ENCODE results near the gene JAM3.

Gene JAM3

GRCh38 chr11:134124660-134125451 lies 56.0 kb downstream of the JAM3 start:
- TF ChIP-seq CTCF (IDR thresholded peaks at IDR 0.05; ENCODE audit: low read length, missing control alignments) = no peak
- H3K4me3 ChIP-seq (replicated peaks; ENCODE audit: low read depth, low read length) = peak overlapping the region; percentile 52
- DNase-seq (ENCODE audit: low read depth) = peak; percentile 66

DNA sequence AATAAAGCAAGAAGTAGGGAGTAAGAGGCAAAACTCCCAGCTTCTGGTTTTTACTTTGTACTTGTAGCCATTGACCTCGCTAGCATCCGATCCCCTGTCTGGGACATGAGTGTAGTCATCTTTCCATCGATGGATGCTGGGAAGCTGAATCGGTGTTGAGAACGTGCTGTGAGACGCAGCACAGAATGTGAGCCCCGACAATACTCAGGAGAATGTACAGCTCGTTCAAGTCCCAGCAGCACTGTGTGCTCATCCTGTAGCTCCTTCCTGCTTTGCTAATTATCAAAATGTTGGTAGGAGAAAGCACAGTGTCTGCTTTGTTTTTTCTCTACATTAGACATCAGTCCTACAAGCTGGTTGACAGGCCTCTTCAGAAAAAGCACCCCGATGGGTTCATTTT lies 56.6 kb downstream of the JAM3 start:
- peak; percentile 34 for DNase-seq (ENCODE audit: low read depth)
- TF ChIP-seq CTCF (IDR thresholded peaks at IDR 0.05; ENCODE audit: low read length, missing control alignments) = no peak
- peak overlapping the region; percentile 52 for H3K4me3 ChIP-seq (replicated peaks; ENCODE audit: low read depth, low read length)

DNA sequence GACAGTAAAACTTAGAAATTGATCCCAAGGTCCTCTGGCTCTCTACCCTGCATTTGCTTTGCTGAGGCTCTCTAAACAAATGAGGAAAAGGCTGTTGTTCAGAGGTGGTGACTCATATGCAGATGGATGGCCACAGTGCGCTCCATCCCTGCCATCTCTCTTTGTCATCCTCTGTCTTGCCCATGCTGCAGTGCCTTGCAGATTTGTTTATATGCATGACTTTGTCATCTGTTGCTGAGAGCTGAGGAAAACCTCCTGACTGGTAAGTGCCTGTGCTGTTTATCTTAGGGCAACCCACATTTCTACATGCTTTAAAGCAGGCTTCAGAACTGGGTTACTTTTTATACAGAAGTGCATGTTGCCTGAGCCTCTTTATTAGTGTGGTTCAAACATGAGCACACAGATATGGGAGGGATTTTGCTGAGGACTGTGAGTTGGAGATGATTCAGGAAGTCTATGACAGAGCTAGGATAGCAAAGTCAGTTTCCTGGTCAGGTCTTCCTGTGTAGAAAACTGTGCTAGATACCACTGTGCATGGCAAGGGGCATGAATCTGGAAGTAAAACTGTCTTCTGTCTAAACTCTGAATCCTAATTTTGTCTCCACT lies 57.4 kb downstream of the JAM3 start:
- DNase-seq (ENCODE audit: low read depth) = peak; percentile 74
- TF ChIP-seq CTCF (IDR thresholded peaks at IDR 0.05; ENCODE audit: low read length, missing control alignments) = no peak
- H3K4me3 ChIP-seq (replicated peaks; ENCODE audit: low read depth, low read length) = no peak overlapping the region

GRCh38 chr11:134131628-134132244 lies 62.9 kb downstream of the JAM3 start:
- no peak for DNase-seq (ENCODE audit: low read depth)
- TF ChIP-seq CTCF (IDR thresholded peaks at IDR 0.05; ENCODE audit: low read length, missing control alignments) = no peak
- H3K4me3 ChIP-seq (replicated peaks; ENCODE audit: low read depth, low read length) = no peak overlapping the region

- no peak for TF ChIP-seq CTCF (IDR thresholded peaks at IDR 0.05; ENCODE audit: low read length, missing control alignments)
- H3K4me3 ChIP-seq (replicated peaks; ENCODE audit: low read depth, low read length) = no peak overlapping the region
- DNase-seq (ENCODE audit: low read depth) = no peak
These were observed 63.9 kb downstream of the JAM3 start for GRCh38 chr11:134132808-134133207.

GRCh38 chr11:134134167-134134566 lies 65.3 kb downstream of the JAM3 start:
- TF ChIP-seq CTCF (IDR thresholded peaks at IDR 0.05; ENCODE audit: low read length, missing control alignments) = no peak
- no peak overlapping the region for H3K4me3 ChIP-seq (replicated peaks; ENCODE audit: low read depth, low read length)
- no peak for DNase-seq (ENCODE audit: low read depth)

Data from fibroblast of pulmonary artery (primary cell).